Pancreas (tissue), 10 donors: ENCODE data around the gene UBP1. TPM values are rescaled to one million over a fixed set of nuclear protein-coding genes. Genes with fewer than 3 reads are reported as not detected.

Source experiments
- ATAC-seq, 4 donors: fragments of 200-7000 bp; cut with Tn5 transposase; one replicate each; pipeline versions ENCODE4 v1.8.0 to v1.9.1; 2020; ENCODE audit warnings: mild to moderate bottlenecking in 4 of 4, moderate library complexity in 4 of 4
- DNase-seq, 6 donors: peaks; one replicate each; pipeline ENCODE4 v3.0.0-alpha.2; 2020
- FAIRE-seq: peaks from 2 replicates; lab custom pipeline; 2012; peaks lifted over from hg19 to GRCh38; lab: Jason Lieb, UNC
- H3K27ac ChIP-seq, 4 donors: fragments of 200-600 bp; sonication (generic); 1 replicate in 3 of 4; 2 replicates in 1 of 4; pipeline versions ENCODE4 v1.5.0 to v1.8.0; 2020
- H3K27me3 ChIP-seq, 4 donors: fragments of 200-600 bp; one replicate each; pipeline ENCODE4 v1.8.0; 2021
- H3K36me3 ChIP-seq, 3 donors: fragments of 200-600 bp; sonication (generic) in 1 of 3; one replicate each; pipeline versions ENCODE4 v1.5.0 to v1.8.0; 2020 to 2021
- H3K4me1 ChIP-seq, 3 donors: fragments of 200-600 bp; one replicate each; pipeline ENCODE4 v1.8.0; 2021
- H3K4me3 ChIP-seq, 4 donors: fragments of 200-600 bp; sonication (generic) in 2 of 4; one replicate each; pipeline versions ENCODE4 v1.5.0 to v1.8.0; 2020 to 2021
- H3K9me3 ChIP-seq, 4 donors: fragments of 200-600 bp; one replicate each; pipeline ENCODE4 v1.8.0; 2021
- CTCF ChIP-seq, 4 donors: fragments of 200-600 bp; sonication (generic) in 3 of 4; IDR thresholded peaks; one replicate each; pipeline versions ENCODE4 v1.5.0 to v1.8.0; 2021; ENCODE audit warnings: antibody characterized with exemption in 4 of 4
- WGBS, 2 donors: extraction: QIAGEN DNeasy Blood & Tissue Kit; methylation state at CpG; one replicate each; pipeline ENCODE4 v1.1.7; 2013; 5-methylcytosine and 5-hydroxymethylcytosine counted together
- intact Hi-C, 3 donors: fragments of 100-400 bp; cut with DNase I; formaldehyde crosslinking; loops; one replicate each; pipeline versions ENCODE4 v1.11.1 to v1.14.2; 2022
- polyA plus RNA-seq, 2 donors: library from polyadenylated mRNA; stranded (reverse); fragments of 200-250 nt; gene quantifications; one replicate each; pipeline ENCODE4 v1.2.3, GENCODE V29; 2013
- total RNA-seq, 6 donors: library from RNA; stranded (reverse); fragmentation: NEBNext Ultra II Directional in 4 of 6; extraction: Animal tissue kit (Norgen Biotek cat#: 25700) in 4 of 6; gene quantifications; one replicate each; pipeline versions ENCODE4 v1.2.1 to v1.2.4, GENCODE V29; 2021 to 2023
- donor health status: healthy with polysubstance abuse.
- donor health status: DM: no; HTN: no; CAD: no; lungs with moderate emphysema.
- donor health status: DM: no; HTN: no; CAD: no.
- donor health status: control.
- donor health status: control.
- donor health status: Bipolar disorder and iron deficiency.
- donor health status: DM: yes; HTN: yes; CAD: no.
- donor health status: DM: no; HTN: no; CAD: no.
- donor health status: DM: no; HTN: no; CAD: no.
- donor health status: DM: yes; HTN: yes; CAD: no.

The UBP1 gene
- total and polyA plus RNA-seq, 8 donors, result 16.1 to 42.9 (median 21.7) TPM

GRCh38 chr3:33394403-33395054 is 45.7 kb downstream of the UBP1 start:
- WGBS, 2 donors, result 90 to 91% methylated on average over 1 of the region's 1 CpG
- intact Hi-C loops, result no loop called here
- Histone ChIP-seq H3K36me3 (peaks cover 0 to 43% (median 34%) of the 10 kb centered on the region in 3 donors), H3K27me3 (no peaks in the 10 kb centered on the region), H3K9me3 (no peaks in the 10 kb centered on the region), H3K27ac (no peak overlapping the region), H3K4me1 (no peaks in the 10 kb centered on the region), H3K4me3 (no peak overlapping the region)
- DNase-seq (no peak), ATAC-seq (no peak), FAIRE-seq (no peak)
- TF ChIP-seq CTCF (IDR thresholded peaks at IDR 0.05), result no peak

DNA sequence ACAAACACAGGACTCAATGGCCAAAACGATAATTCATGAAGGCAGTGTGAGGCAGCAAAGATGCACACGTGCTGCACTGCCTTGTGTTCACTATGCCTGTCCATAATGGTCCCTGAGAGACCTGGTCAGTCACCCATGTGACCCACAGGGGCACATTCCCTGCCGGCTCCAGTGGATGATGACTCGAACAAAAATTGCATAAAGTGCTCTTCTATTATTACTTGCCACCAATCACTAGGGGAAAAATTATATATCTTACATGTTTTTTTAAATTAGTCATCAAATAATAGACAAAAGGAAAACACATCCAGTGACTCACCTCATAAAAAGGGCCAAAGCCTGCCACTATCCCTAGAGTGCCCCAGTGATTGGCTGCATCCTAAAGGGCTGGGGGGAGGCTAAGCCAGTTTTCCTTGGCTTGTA is 47.5 kb downstream of the UBP1 start:
- no peaks in the 10 kb centered on the region for H3K9me3 ChIP-seq
- H3K27me3 ChIP-seq, result no peaks in the 10 kb centered on the region
- intact Hi-C loops, result no loop called here
- TF ChIP-seq CTCF (IDR thresholded peaks at IDR 0.05), result no peak
- no peak overlapping the region for H3K4me3 ChIP-seq
- peak in 1 of 4 donors; percentile 53 for ATAC-seq
- WGBS, 2 donors, result 73 to 85% methylated on average over 4 of the region's 4 CpGs
- peaks cover 0 to 25% (median 24%) of the 10 kb centered on the region in 3 donors for H3K36me3 ChIP-seq
- no peak for DNase-seq
- no peaks in the 10 kb centered on the region for H3K4me1 ChIP-seq
- no peak for FAIRE-seq
- H3K27ac ChIP-seq, result no peak overlapping the region

GRCh38 chr3:33392144-33392543 is 48.1 kb downstream of the UBP1 start:
- no peak overlapping the region for H3K27ac ChIP-seq
- 95 to 96% methylated on average over 4 of the region's 4 CpGs for WGBS, 2 donors
- H3K9me3 ChIP-seq, result no peaks in the 10 kb centered on the region
- FAIRE-seq (no peak), DNase-seq (no peak), ATAC-seq (no peak)
- no peak overlapping the region for H3K4me3 ChIP-seq
- peaks cover 0 to 27% (median 26%) of the 10 kb centered on the region in 3 donors for H3K36me3 ChIP-seq
- TF ChIP-seq CTCF (IDR thresholded peaks at IDR 0.05), result no peak
- H3K27me3 ChIP-seq, result no peaks in the 10 kb centered on the region
- no peaks in the 10 kb centered on the region for H3K4me1 ChIP-seq
- intact Hi-C loops, result no loop called here

DNA sequence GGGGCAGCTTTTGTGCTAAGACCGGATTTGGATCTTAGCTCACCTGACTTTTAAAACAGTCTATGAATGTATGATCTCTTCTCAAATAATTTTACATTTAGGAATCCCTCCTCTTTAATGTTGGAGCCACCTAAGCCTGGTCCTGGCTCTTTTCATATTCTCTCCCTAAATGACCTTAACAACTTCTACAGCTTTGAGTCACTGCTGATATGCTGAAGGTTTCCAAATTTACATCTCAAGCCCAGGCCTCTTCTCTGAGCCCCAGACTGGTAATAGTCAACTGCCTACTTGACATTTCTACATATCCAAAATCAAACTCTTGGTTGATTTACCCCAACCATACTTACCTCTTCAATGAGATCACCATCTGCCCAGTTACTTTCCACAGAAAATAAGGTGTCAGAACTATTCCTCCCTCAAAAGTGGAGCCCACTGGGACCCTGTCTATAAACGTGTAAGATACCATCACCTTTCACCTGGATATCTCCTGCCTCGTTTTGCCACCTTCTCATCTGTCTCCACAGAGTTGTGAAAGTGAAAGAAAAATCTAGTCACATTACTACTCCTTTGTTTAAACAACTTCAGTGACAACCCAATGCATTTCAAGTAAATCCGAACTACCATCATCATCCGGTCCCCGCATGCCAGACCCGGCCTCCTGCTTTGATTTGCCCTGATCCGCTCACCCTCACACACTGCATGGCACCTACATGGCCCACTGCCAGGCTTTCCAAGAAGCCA is 48.8 kb downstream of the UBP1 start:
- intact Hi-C loops, result no loop called here
- H3K27ac ChIP-seq, result no peak overlapping the region
- 83 to 86% methylated on average over 8 of the region's 8 CpGs for WGBS, 2 donors
- no peaks in the 10 kb centered on the region for H3K4me1 ChIP-seq
- peaks cover 0 to 21% (median 20%) of the 10 kb centered on the region in 3 donors for H3K36me3 ChIP-seq
- DNase-seq (no peak), FAIRE-seq (no peak), ATAC-seq (peak in 2 of 4 donors; percentile 47 to 50)
- no peaks in the 10 kb centered on the region for H3K9me3 ChIP-seq
- H3K27me3 ChIP-seq, result no peaks in the 10 kb centered on the region
- no peak for TF ChIP-seq CTCF (IDR thresholded peaks at IDR 0.05)
- no peak overlapping the region for H3K4me3 ChIP-seq

GRCh38 chr3:33389908-33390307 is 50.3 kb downstream of the UBP1 start:
- no peak for DNase-seq
- WGBS, 2 donors, result 94 to 96% methylated on average over 4 of the region's 4 CpGs
- Histone ChIP-seq H3K4me3 (no peak overlapping the region), H3K36me3 (peaks cover 0 to 26% (median 13%) of the 10 kb centered on the region in 3 donors), H3K27ac (no peak overlapping the region), H3K4me1 (no peaks in the 10 kb centered on the region), H3K27me3 (no peaks in the 10 kb centered on the region), H3K9me3 (no peaks in the 10 kb centered on the region)
- ATAC-seq, result no peak
- no peak for TF ChIP-seq CTCF (IDR thresholded peaks at IDR 0.05)
- no peak for FAIRE-seq
- intact Hi-C loops, result no loop called here
